AG04450 (cell line): ENCODE measurements around the gene MMADHC. TPM values are rescaled to one million over a fixed set of nuclear protein-coding genes. Genes with fewer than 3 reads are reported as not detected.

Experiments used
- CTCF ChIA-PET: fragments of 300-600, 350-600 bp; formaldehyde crosslinking; extraction: SDS; loops from one replicate; lab custom pipeline; 2022; ENCODE audit warnings: antibody characterized with exemption, inconsistent platforms; lab: Charles Lee
- POLR2A ChIA-PET: fragments of 350-600 bp; formaldehyde crosslinking; extraction: SDS; loops from one replicate; lab custom pipeline; 2021; ENCODE audit warnings: antibody characterized with exemption, inconsistent platforms; lab: Yijun Ruan, JAX
- DNase-seq: peaks from one replicate; pipeline ENCODE4 v3.0.0-alpha.2; 2011; ENCODE audit warnings: low read depth, low spot score
- H3K27ac ChIP-seq: one replicate; pipeline ENCODE4 v1.5.1; 2012; ENCODE audit warnings: low read depth, low read length, control low read depth
- H3K27me3 ChIP-seq: one replicate; pipeline ENCODE4 v1.6.0; 2012; ENCODE audit warnings: low read length; ENCODE audit not compliant: control insufficient read depth, insufficient read depth
- H3K4me3 ChIP-seq: 2 replicates; pipeline ENCODE4 v1.5.1; 2011; ENCODE audit warnings: mild to moderate bottlenecking, low read depth, low read length, control low read depth
- H3K9me3 ChIP-seq: 2 replicates; pipeline ENCODE4 v1.5.1; 2012; ENCODE audit warnings: low read length; ENCODE audit not compliant: control insufficient read depth, insufficient read depth
- polyA plus RNA-seq: library from polyadenylated mRNA; depleted of rRNA; stranded (reverse); fragments of >200 nt; gene quantifications from 2 replicates; pipeline ENCODE4 v1.2.3, GENCODE V29; 2011
- TF ChIP-seq, protein P1 (sequence below): IDR thresholded peaks from 2 replicates; pipeline ENCODE4 v1.5.1; 2011; ENCODE audit warnings: low read depth, low read length, control low read depth, inconsistent platforms

Gene MMADHC
- polyA plus RNA-seq, 1 experiment = 198 TPM

DNA sequence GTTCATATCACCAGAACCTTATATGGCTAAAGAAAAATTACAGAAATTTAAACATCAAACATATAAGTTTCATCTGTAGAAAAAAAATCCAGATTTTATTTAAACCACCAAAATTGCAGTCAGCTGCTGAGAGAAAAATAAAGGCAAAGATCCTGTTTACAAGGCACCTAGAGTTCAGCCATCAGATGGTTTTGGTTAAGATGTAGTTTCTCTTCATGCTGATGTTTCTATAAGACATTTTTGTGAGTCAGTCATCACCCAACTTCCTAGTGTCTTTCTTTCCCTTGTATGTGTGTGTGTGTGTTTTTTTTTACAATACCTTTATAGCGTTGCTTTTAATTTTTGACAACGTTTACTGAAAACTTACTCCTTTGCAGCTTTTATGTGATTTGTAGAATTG lies 26.1 kb upstream of the MMADHC start:
- TF ChIP-seq, protein P1, sequence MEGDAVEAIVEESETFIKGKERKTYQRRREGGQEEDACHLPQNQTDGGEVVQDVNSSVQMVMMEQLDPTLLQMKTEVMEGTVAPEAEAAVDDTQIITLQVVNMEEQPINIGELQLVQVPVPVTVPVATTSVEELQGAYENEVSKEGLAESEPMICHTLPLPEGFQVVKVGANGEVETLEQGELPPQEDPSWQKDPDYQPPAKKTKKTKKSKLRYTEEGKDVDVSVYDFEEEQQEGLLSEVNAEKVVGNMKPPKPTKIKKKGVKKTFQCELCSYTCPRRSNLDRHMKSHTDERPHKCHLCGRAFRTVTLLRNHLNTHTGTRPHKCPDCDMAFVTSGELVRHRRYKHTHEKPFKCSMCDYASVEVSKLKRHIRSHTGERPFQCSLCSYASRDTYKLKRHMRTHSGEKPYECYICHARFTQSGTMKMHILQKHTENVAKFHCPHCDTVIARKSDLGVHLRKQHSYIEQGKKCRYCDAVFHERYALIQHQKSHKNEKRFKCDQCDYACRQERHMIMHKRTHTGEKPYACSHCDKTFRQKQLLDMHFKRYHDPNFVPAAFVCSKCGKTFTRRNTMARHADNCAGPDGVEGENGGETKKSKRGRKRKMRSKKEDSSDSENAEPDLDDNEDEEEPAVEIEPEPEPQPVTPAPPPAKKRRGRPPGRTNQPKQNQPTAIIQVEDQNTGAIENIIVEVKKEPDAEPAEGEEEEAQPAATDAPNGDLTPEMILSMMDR = no peak
- H3K27me3 ChIP-seq = no peaks in the 10 kb centered on the region
- no peaks in the 10 kb centered on the region for H3K9me3 ChIP-seq
- no peak overlapping the region for H3K27ac ChIP-seq
- peak; percentile 68 for DNase-seq
- POLR2A ChIA-PET = interaction anchor here (1.5 kb wide), 1 partner anchor 27 kb away, joined by 4 read pairs; no protein-coding TSS in a partner anchor
- H3K4me3 ChIP-seq = no peak overlapping the region
- CTCF ChIA-PET = interaction anchor here (1.3 kb wide), 1 partner anchor 1823 kb away, joined by 3 read pairs; no protein-coding TSS in a partner anchor

DNA sequence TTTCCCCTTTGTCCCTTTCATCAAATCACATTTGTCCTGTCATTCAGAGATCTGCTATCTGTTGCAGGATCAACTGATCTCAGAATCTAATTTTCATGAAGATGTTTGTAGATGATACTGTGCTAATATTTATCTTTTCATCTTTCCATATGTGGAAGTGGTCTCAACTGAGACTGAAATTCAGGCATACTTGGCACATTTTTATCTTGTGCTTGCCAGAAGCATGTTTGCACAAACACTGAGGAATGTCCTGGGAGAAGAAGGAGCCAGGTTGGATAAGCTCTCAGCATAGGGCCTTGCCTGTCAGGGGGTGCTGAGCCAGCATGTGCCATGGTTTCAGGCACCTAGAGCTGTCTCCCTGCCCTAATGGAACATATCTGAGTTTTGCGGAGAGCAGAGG lies 24.5 kb upstream of the MMADHC start:
- no peaks in the 10 kb centered on the region for H3K9me3 ChIP-seq
- H3K27me3 ChIP-seq = no peaks in the 10 kb centered on the region
- POLR2A ChIA-PET = no interaction called here
- CTCF ChIA-PET = no interaction called here
- H3K4me3 ChIP-seq = no peak overlapping the region
- TF ChIP-seq, protein P1 = no peak
- H3K27ac ChIP-seq = no peak overlapping the region
- DNase-seq = no peak

DNA sequence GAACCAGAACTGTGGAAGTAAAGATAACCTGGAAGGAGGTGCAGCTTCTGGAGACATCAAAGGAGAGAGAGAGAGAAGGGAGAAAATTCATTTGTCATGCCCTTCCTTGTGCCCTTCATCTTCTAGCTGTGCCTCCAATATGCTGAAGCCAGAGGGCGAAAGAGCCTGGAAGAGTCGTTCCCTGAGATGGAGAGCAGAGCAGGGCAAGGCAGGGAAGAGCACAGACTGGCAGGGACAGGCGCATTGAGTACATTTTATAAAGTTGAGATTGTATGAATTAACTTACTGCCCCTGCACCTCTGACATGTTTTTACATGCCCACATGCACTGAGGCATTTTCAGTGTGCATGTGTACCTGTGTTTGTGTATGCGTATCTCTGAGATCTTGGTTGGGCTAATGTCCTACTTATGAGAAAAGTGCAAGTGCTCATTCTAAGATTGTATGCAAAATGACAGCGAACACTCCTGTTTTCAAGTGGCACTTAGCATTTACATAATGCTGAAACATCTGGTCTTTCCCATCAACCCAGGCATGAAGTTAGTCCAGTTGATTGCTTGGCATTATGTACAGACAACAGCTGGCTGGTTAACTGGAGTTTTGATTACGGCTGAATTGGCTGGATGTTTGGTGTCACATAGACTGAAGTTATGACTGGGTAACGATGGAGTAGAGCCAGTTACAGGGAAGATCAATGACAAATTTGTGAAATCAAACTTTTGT lies 23.7 kb upstream of the MMADHC start:
- no peak for DNase-seq
- H3K27ac ChIP-seq = no peak overlapping the region
- H3K9me3 ChIP-seq = no peaks in the 10 kb centered on the region
- TF ChIP-seq, protein P1 = no peak; the same call in 1 of the 2 replicates
- CTCF ChIA-PET = no interaction called here
- H3K27me3 ChIP-seq = no peaks in the 10 kb centered on the region
- POLR2A ChIA-PET = no interaction called here
- H3K4me3 ChIP-seq = no peak overlapping the region

DNA sequence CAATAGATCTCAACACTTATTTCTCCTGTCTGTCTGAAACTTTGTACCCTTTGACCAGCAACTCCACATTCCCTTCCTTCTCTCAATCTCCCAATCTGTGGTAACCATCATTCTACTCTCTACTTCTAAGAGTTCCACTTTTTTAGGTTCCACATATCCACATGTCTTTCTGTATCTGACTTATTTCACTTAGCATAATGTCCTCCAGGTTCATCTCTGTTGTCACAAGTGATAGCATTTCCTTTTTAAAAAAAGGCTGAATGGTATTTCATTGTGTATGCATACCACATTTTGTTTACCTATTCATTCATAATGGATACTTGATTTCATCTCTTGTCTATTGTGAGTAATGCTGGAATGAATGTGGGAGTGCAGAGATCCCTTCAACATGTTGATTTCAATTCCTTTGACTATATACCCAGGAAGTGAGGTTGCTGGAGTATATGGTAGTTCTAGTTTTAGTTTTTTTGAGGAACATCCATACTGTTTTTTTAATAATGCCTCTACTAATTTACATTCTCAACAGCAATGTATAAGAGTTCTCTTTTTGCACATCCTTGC lies 18.8 kb upstream of the MMADHC start:
- Histone ChIP-seq H3K27me3 (no peaks in the 10 kb centered on the region), H3K9me3 (no peaks in the 10 kb centered on the region), H3K27ac (no peak overlapping the region), H3K4me3 (no peak overlapping the region)
- ChIA-PET CTCF (no interaction called here), POLR2A (no interaction called here)
- DNase-seq = no peak
- TF ChIP-seq, protein P1 = no peak

DNA sequence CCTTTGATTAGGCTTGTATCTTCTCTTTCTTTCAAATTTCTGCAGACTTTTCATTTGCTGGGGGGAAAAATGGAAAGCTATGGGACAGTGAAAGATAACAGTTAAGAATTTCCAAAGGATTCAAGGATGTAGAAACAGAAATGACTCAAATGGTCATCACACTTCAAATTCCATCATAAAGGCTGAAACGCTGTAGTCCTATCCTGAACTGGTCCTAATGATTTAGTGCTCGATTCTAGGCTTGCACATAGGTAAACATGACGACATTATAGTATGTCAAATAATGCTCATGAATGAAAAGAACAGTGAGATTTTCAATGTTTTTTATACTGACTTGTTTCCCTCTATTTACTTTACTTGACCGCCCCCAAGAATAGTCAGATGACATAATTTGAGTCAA lies 15.7 kb upstream of the MMADHC start:
- no peak for DNase-seq
- POLR2A ChIA-PET = no interaction called here
- TF ChIP-seq, protein P1 = no peak
- CTCF ChIA-PET = no interaction called here
- Histone ChIP-seq H3K27ac (no peak overlapping the region), H3K4me3 (no peak overlapping the region), H3K9me3 (no peaks in the 10 kb centered on the region), H3K27me3 (no peaks in the 10 kb centered on the region)
